NCI-H2227 treated with DMSO at 0.1 percent for 48 hours (cell line): ENCODE measurements around the gene ZNF69.
"Not testable (repeated sequence)": the region's sequence is repeated elsewhere in the genome, so short reads cannot be mapped to it uniquely, and the experiment has no call there.

ENCODE experiments used
- DNase-seq: peaks from one replicate; lab custom pipeline; 2025; lab: John Stamatoyannopoulos, UW

Gene ZNF69

GRCh38 chr19:11887611-11888531 lies at the start of gene ZNF69:
ZNF69 (plus strand) TSS chr19:11887782; CDS start chr19:11887924, 142 bp downstream.
- peak; percentile 39 for DNase-seq

DNA sequence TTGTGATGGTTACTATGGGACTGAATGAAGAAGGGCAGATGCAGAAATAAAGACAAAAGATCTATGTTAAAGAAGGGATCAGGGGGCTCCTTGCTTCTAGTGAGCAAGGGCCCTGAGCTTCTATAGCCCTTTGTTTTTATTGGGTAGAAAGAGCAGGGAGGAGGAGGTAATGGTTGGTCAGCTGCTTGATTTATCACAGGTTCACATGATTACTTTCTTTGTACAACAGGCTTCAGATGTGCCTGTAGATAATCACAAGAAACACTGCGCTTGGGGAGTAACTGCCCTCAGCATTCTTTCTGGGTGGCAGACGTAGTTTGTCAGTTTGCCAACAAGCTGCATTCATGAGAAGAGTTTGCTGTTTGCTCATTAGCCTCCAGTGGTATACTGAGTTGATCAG lies 43.9 kb upstream of the ZNF69 start:
- no peak for DNase-seq

GRCh38 chr19:11847615-11848014 lies 40.0 kb upstream of the ZNF69 start:
- DNase-seq, result not testable (repeated sequence)

GRCh38 chr19:11848200-11848593 lies 39.4 kb upstream of the ZNF69 start:
- no peak for DNase-seq

DNA sequence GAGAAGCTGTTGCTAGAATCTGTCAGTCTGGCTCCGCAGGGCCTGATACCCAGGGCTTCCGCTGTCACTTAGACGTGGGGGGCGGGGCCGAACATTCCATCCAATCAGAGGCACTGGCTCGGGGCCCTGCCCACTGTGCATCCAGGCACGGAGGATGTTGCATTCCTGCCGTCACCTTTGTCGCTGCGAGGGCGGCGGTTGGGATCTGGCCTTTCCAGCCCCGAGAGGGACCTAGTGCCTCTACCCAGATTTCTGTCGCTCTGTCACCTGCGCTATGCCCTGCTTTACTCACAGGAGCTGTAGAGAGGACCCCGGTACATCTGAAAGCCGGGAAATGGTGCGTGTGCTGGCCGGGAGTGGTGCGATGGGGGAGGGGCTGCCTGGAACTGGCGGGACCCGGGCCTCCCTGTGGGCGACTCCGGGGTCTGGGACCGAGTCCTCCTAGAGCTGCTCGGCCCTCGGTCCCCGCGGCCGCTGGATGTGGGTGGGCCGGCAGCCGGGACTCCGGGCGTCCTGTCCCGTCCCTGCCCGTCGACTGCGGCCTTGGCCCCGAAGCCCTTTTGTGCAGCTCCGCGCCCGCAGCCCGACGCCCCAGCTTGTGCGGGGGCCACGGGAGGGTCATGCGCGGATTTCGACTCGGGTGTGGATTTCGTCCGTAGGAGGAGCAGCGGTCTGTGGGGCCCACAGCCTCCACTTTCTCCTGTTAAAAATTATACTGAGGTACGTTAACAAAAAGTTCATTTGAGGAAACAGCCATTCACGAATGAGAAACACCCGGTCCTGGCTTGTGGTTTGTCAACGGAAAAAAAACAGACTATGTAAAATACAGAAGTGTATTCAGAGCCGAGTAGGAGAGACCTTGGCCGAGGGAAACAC lies 38.8 kb upstream of the ZNF69 start, which contains the start of gene ZNF439:
Gene ZNF439 (plus strand): TSS at position 133 of the 876 bp plus-strand sequence. CDS start 142 bp downstream, at position 275.
- peak; percentile 57 for DNase-seq

GRCh38 chr19:11850289-11850688 lies 37.3 kb upstream of the ZNF69 start:
- not testable (repeated sequence) for DNase-seq

- DNase-seq, result no peak
Measured at GRCh38 chr19:11853358-11853757, 34.2 kb upstream of the ZNF69 start.

DNA sequence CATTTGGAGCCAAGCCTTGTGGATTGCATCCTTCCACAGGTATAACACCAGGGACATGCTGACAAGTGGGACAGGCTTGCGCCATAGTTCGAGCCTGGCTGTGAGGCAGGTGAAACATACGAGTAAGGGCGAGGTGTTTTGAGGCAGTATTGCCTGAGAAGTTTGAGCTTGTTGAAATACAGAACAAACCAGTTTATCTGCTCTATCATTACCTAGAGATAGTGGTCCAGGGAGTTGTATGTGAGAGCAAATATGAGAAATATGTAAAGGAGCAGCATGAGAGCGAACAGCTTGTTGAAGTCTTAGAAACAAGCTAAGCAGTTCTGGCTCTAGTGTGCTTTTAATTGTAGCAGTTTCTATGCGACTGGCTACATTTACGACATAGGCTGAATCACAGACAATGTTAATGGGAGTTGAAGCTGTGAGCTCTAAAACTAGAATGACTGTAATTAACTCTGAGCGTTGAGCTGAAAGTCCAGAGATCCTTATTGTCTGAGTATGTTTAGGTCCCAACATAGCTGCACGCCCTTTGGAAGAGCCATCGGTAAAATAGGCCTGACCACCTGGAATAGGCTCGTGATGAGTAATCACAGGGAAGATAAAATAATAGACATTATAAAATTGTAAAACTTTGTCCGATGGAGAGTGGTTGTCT lies 30.9 kb upstream of the ZNF69 start:
- DNase-seq, result no peak

GRCh38 chr19:11860721-11861120 lies 26.9 kb upstream of the ZNF69 start:
- DNase-seq, result no peak

DNA sequence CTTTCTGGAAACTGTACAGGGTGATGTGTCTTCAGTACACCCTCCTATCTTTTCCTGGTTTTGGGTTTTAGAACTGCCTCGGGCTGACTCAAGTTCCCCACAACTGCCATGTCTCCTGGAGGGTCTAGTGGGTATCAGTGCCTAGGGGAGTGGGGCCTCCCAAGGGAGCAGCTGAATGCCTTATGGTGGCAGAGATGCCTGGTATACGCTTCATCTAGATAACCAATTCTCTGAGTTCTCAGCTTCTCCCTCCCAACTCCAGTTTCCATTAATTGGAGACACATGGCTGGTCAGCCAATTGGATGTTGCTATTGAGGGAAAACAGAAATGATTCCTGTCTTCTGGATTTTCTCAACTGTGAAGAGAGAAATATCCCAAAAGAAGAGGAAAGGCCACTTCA lies 26.3 kb upstream of the ZNF69 start:
- no peak for DNase-seq

- not testable (repeated sequence) for DNase-seq
Measured at GRCh38 chr19:11867766-11868165, 19.8 kb upstream of the ZNF69 start.

- DNase-seq, result no peak
Measured at GRCh38 chr19:11868188-11868587, 19.4 kb upstream of the ZNF69 start.

- no peak for DNase-seq
Measured at GRCh38 chr19:11872624-11873023, 15.0 kb upstream of the ZNF69 start.

- DNase-seq, result no peak
Measured at GRCh38 chr19:11873762-11874161, 13.8 kb upstream of the ZNF69 start.

DNA sequence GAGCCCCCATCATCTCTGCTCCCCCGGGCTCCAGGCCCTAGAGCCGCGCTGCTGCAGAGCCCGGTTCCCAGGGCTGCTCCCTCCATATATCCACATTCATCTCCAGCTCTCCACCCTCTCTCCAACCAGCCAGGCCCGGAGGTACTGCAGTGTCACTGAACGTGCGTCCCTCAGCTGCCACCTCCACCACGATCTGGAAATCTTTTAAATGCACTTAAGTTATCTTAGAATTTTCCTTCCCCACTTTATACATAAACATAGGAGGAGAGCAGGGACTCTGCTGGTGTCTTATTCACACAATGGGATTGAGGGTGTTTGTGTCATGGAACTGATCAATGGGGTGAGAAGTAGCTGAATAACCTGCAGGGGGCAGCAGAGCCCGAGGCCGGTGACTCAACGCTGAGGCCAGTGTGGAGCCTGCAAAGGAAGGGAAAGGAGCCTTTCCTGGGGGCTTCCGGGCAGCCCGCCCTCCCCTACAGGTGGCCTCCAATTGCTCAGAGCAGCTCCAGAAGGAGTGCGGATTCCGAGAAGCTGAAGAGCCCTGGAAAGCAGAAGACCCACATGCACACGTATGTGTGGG lies 7.8 kb upstream of the ZNF69 start:
- DNase-seq, result not testable (repeated sequence)

DNA sequence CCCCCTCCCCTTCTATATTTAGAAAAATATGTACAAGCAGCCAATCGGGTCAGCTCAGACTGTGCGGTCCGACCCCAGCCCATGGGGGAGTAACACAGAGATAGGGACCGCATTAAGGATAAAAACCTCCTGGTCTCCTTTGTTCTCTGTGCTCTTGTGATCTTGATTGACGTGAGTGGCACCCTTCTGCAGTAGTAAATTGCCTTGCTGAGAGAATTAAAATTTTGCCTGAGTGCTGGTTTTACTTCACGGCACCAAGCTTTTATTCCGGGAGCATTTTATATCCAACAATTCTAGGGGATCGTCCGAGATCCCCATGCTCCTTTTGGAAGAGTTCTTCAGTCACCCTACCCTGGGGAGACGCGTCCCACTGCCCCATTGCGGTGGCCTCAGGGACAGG lies 7.0 kb upstream of the ZNF69 start:
- no peak for DNase-seq

GRCh38 chr19:11881151-11881800 lies 6.3 kb upstream of the ZNF69 start:
- DNase-seq, result peak; percentile 4

- DNase-seq, result no peak
Measured at GRCh38 chr19:11882606-11883005, 5.0 kb upstream of the ZNF69 start.

DNA sequence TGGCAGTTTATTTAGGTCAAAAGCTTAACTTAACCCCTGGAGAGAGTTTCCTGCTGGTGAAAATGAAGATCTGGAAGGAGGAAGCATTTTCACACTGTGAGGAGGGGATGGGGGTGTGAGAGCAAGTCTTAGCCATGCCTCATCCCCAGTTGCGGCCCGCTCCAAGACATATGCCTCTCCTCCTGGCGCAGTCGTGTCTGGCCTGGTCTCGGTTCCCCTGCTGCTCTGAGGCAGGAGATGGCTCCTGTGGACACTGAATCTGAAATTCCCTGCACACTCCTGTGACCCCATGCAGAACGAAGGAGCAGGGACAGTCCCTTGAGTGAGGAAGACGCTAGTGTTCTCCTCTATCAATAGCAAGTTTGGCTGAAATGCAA lies 360 bp upstream of the ZNF69 start:
- DNase-seq, result no peak

DNA sequence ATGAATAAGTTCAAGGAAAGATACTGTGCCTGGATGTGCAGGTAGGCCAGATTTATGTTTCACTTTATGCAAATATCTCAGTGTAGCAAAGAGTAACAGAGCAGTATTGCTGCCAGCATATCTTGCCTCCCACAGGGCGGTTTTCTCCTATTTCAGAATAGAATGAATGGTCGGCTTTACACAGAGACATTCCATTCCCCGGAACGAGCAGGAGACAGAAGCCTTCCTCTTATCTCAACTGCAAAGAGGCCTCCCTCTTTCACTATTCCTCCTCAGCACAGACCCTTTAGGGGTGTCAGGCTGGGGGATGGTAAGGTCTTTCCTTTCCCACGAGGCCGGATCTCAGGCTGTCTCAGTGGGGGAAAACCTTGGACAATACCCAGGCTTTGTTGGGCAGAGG lies 2.3 kb downstream of the ZNF69 start:
- DNase-seq, result not testable (repeated sequence)

DNA sequence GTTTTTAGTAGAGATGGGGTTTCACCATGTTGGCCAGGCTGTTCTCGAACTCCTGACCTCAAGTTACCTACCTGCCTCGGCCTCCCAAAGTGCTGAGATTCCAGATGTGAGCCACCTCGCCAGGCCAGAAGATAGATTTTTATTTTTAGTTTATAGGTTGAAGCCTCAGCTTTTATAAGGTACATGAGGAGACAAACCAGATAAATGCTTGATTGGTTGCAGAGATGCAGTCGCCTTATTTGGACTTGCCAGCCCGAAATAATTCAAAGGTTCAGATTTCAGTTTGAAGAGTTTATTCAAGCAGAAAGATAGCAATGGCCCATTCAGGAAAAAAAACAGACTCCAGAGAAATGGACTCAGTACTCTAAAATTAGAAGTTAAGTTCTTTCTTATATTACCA lies 3.1 kb downstream of the ZNF69 start:
- DNase-seq, result no peak
